Measurements from ENCODE around the gene TBX1. TPM values are rescaled to one million over a fixed set of nuclear protein-coding genes. Genes with fewer than 3 reads are reported as not detected.

TBX1 gene
- total RNA-seq, 3 donors from 2014 or later (not counting 1 experiment from before 2014, with no cell fraction given) = 2.0 to 4.6 (median 3.2) TPM

DNA sequence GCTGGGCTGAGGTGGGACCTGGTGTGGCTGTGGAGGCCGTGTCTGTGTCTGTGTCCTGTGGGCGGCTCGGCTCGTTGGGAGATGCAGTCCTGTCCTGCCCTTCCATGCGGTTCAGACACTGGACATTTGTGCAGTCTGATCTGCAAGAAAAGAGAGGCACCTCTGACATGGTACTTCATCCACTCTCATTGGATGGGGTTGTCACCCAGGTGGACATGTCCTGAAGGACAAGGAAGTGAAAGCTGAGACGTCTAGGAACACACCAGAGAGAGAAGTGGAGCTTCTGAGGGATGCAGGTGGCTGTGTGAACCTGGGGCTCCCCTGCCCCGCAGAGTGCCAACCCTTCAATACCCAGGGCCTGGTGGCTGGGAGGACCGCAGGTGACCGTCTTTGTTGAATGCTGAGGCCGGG, 18.4 kb downstream of the TBX1 start:
- ATAC-seq (no peak), DNase-seq (no peak)
- Mint-ChIP-seq H3K27me3 (ENCODE audit: low read depth in 2 of 2) (peaks cover 0 to 7% of the 10 kb centered on the region in 2 donors), H3K27ac (no peak overlapping the region), H3K4me3 (no peak overlapping the region), H3K36me3 (no peaks in the 10 kb centered on the region), H3K9me3 (no peaks in the 10 kb centered on the region), H3K4me1 (peaks cover 8 to 12% of the 10 kb centered on the region in 2 donors)
- intact Hi-C loops (cut with micrococcal nuclease) = no loop called here
- WGBS (ENCODE audit: insufficient coverage) = 90% methylated on average over 10 of the region's 10 CpGs
- TF ChIP-seq, protein P1, sequence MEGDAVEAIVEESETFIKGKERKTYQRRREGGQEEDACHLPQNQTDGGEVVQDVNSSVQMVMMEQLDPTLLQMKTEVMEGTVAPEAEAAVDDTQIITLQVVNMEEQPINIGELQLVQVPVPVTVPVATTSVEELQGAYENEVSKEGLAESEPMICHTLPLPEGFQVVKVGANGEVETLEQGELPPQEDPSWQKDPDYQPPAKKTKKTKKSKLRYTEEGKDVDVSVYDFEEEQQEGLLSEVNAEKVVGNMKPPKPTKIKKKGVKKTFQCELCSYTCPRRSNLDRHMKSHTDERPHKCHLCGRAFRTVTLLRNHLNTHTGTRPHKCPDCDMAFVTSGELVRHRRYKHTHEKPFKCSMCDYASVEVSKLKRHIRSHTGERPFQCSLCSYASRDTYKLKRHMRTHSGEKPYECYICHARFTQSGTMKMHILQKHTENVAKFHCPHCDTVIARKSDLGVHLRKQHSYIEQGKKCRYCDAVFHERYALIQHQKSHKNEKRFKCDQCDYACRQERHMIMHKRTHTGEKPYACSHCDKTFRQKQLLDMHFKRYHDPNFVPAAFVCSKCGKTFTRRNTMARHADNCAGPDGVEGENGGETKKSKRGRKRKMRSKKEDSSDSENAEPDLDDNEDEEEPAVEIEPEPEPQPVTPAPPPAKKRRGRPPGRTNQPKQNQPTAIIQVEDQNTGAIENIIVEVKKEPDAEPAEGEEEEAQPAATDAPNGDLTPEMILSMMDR (IDR thresholded peaks at IDR 0.05) = no peak
- Histone ChIP-seq H3K9me3 (ENCODE audit: control insufficient read depth, insufficient read depth, low read length) (no peaks in the 10 kb centered on the region), H3K36me3 (ENCODE audit: control insufficient read depth, insufficient read depth, low read length) (no peaks in the 10 kb centered on the region), H3K27ac (ENCODE audit: low read length) (no peak overlapping the region), H3K4me1 (ENCODE audit: control insufficient read depth, insufficient read depth, low read length) (peaks cover 5% of the 10 kb centered on the region), H3K27me3 (ENCODE audit: control insufficient read depth, insufficient read depth, low read length) (no peaks in the 10 kb centered on the region), H3K4me3 (ENCODE audit: low read length) (no peak overlapping the region)

DNA sequence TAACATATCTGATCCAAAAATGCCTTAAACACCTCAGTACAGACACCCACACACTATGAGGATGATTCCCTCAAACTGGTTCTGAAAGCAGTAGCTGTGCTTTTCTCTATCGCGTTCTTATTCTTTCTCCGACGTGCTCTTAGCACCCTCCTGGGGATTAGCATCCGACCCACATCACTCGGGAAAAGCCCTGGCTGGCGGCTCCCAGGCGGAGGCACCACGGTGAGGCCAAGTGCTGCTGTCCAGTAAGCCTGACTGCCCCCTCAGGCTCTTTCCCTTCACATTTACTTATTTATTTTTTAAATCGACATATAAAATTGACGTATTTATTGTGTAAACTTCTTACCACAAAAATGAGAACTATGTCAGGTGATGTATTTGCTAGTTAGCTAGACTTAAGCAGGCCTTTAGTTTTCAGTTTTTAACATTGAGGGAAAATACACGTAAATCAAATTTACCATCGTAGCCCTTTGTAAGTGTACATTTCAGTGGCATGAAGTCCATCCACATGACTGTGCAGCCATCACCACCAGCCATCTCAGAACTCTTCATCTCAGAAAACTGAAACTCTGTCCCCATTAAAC, 19.2 kb downstream of the TBX1 start:
- 93% methylated on average over 13 of the region's 13 CpGs for WGBS (ENCODE audit: insufficient coverage)
- TF ChIP-seq, protein P1 (IDR thresholded peaks at IDR 0.05) = no peak

DNA sequence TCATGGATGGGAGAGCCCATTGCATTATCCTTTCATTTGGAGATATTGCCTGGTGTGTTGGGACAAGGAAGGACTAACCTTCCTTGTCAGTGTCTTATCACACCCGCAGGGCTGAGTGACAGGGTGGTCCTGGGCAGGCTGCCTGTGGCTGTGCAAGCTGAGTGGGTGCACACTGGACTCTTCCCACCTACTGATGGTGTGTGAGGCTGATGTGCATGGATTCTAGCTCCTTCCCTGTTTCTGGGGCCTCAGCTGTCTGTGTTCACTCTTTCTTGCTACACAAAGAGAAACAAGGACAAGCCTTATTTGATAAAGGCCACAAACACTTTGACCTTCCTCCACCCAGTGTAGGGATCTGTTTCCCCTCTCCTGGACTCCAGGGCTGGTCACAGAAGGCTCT, 22.0 kb downstream of the TBX1 start:
- Histone ChIP-seq H3K4me1 (ENCODE audit: control insufficient read depth, insufficient read depth, low read length) (no peaks in the 10 kb centered on the region), H3K27me3 (ENCODE audit: control insufficient read depth, insufficient read depth, low read length) (no peaks in the 10 kb centered on the region), H3K27ac (ENCODE audit: low read length) (no peak overlapping the region), H3K9me3 (ENCODE audit: control insufficient read depth, insufficient read depth, low read length) (no peaks in the 10 kb centered on the region), H3K36me3 (ENCODE audit: control insufficient read depth, insufficient read depth, low read length) (no peaks in the 10 kb centered on the region), H3K4me3 (ENCODE audit: low read length) (no peak overlapping the region)
- ATAC-seq (no peak), DNase-seq (no peak)
- 93% methylated on average over 1 of the region's 1 CpG for WGBS (ENCODE audit: insufficient coverage)
- intact Hi-C loops (cut with micrococcal nuclease) = no loop called here
- no peaks in the 10 kb centered on the region for H3K9me3 Mint-ChIP-seq
- peaks cover 5 to 8% of the 10 kb centered on the region in 2 donors for H3K4me1 Mint-ChIP-seq
- no peak overlapping the region for H3K4me3 Mint-ChIP-seq
- TF ChIP-seq, protein P1 (IDR thresholded peaks at IDR 0.05) = no peak
- H3K36me3 Mint-ChIP-seq = no peaks in the 10 kb centered on the region
- H3K27ac Mint-ChIP-seq = no peak overlapping the region
- H3K27me3 Mint-ChIP-seq (ENCODE audit: low read depth in 2 of 2) = peaks cover 0 to 3% of the 10 kb centered on the region in 2 donors

More for the DNA sequence above, 19.2 kb downstream of the TBX1 start:
- Mint-ChIP-seq H3K9me3 (no peaks in the 10 kb centered on the region), H3K4me1 (peaks cover 8 to 12% of the 10 kb centered on the region in 2 donors), H3K4me3 (no peak overlapping the region), H3K36me3 (no peaks in the 10 kb centered on the region), H3K27ac (no peak overlapping the region), H3K27me3 (ENCODE audit: low read depth in 2 of 2) (peaks cover 0 to 3% of the 10 kb centered on the region in 2 donors)
- Histone ChIP-seq H3K4me1 (ENCODE audit: control insufficient read depth, insufficient read depth, low read length) (peaks cover 5% of the 10 kb centered on the region), H3K36me3 (ENCODE audit: control insufficient read depth, insufficient read depth, low read length) (no peaks in the 10 kb centered on the region), H3K9me3 (ENCODE audit: control insufficient read depth, insufficient read depth, low read length) (no peaks in the 10 kb centered on the region), H3K27me3 (ENCODE audit: control insufficient read depth, insufficient read depth, low read length) (no peaks in the 10 kb centered on the region), H3K27ac (ENCODE audit: low read length) (no peak overlapping the region), H3K4me3 (ENCODE audit: low read length) (no peak overlapping the region)
- no peak for ATAC-seq
- intact Hi-C loops (cut with micrococcal nuclease) = no loop called here
- DNase-seq = no peak
